ENCODE measurements around the gene ATXN1.

Gene ATXN1

DNA sequence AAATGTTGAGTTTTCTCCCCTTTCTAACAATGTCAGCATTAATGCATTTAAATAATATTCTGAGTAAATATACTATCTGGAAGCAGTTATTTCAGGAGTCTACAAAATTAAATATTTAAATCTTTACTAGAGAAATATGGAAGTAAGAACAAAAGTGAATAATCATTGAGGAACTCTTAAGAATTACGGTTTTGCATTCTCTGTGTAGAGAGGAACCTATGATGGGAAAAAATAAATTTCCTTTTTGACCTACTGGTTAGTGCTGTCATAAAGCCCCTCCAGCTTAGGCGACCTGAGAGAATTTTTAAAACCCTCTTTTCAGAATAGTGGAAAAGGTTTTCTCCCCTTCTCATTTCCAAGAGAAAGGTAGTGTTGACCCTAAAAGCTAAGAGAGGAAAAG, 64.8 kb downstream of the ATXN1 start:
- DNase-seq = no peak

DNA sequence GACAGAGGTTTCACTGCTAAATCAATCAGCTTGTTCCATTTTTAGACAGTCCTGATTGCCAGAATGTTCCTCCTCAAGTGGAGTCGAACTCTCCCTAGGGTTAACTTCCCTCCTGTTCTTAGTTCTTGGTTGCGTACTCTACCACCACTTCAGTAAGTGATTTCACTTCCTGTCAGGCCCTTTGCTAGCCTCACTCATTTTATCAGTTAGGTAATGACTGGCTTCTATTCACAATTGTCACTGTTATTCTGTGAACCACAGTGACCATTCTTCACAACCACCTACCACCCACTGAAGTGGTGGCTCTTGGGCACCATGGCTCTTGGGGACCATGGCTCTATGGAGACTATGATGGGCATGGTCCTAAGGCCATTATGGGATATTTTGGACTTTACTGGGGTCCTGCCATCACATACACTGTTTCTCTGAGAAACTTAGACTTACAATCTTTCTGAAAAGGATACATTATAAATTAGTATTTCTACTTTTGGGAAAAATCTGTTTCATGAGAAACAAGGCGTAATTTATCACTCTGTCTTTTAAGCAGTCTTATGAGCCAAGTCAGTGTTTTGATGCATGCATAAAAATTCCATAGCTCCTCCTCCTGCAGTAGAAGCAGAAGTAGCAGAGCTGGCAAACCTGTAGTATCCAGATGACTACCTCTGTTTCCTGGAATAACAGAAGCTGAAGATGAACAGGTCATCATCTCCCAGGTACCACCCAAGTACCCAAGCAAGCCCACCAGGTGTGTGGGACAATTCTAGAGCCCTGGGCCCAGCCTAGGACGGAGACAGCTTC, 66.3 kb downstream of the ATXN1 start:
- DNase-seq = no peak

DNA sequence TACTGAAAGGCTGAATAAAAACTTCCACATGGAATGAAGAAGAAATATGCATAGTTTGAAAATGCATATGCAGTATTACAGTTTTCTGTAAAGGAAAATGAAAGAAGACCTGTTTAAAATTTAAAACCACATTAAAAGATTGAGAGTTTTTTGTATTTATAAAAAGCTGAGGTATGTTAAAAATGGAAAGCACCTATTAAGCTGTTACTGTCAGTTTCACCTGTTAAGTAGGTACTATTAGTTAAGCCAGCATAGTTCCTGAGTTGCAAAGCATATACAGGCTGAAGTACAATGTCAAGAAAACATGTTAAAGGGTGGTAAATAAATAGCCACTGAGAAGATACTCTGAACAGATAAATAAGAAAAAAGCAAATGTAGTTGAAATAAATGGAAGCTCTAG, 69.9 kb downstream of the ATXN1 start:
- DNase-seq = no peak

DNA sequence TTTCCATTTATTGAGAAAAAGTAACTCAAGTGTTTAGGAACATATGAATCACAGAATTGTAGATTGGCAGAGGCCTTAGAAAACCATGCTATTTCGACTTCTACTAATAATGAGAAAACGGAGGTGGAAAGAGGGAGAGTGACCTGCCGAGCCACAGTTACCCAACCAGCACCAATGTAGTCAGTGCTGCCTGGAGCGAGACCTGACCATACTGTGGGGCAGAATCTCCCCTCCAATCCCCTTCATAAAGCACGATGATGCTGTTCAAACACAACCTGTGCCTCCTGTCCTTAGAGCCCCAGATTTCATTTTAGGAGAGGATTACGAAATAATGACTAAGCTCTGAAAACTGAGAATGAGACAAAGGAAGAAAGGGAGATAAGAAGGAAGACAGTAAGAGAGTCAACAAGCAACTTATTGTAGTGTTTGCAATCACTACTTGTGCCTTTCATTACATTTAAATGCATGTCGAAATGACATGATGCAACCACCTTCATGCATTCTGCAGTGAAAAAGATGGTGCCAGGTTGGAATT, 70.6 kb downstream of the ATXN1 start:
- peak; percentile 74 for DNase-seq

DNA sequence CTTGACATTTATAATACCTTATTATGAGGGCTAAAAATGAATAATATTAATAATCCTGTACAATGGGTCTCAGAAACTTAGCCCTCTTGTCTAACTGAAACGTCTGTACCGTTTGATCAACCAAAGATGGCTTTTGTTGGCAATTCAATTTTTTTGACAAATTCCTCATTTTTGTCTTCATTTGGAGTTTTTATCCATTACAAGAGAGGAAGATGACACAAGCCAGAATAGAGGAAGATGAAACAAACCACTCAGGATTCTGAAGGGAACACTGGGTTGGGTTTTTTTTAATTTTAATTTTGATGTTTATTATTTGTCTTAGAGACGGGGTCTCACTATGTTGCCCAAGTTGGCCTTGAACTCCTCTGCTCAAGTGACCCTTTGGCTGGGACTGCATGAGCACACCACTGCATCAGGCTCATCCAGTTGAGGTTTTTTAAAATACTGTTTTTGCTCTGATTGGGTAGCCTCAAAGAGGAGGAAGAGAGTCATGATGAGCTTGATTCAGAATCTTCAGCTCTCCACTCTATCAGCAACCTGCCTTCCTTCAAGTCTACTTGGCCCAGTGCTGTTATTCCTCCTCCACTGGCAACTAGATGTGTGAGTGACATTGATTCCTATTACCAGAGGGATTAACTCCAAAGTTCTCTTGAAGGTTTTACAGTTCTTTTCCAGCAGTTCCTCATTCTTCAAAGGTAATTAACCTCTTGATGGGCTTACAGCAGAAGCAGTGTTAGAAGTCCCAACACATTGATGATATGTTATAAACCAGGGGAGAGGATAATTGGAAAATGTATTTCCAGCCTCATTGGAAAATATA, 71.3 kb downstream of the ATXN1 start:
- no peak for DNase-seq

DNA sequence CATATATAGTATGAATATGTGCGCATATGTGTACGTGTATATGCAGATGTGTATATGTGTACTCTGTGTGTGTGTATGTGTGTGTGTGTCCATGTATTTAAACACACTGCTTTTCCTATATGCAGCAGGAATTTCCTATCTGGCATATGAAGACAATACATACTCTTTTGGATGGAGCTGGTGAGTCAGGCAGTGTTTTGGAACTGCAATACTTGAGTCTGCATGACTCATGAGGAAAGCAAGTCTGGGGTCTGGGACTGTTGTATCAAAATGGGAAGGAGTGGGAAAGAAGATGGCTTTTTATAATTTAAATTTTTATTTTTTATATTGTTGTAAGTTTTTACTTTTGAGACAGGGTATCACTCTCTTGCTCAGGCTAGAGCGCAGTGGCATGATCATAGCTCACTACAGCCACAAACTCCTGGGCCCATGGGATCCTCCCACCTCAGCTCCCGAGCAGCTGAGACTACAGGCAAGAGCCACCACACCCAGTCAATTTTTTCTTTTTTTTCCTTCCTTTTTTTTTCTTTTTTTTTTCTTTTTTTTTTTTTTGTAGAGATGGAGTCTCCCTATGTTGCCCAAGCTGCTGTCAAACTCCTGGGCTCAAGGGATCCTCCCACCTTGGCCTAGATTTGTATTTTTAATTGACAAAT, 72.2 kb downstream of the ATXN1 start:
- DNase-seq = no peak

DNA sequence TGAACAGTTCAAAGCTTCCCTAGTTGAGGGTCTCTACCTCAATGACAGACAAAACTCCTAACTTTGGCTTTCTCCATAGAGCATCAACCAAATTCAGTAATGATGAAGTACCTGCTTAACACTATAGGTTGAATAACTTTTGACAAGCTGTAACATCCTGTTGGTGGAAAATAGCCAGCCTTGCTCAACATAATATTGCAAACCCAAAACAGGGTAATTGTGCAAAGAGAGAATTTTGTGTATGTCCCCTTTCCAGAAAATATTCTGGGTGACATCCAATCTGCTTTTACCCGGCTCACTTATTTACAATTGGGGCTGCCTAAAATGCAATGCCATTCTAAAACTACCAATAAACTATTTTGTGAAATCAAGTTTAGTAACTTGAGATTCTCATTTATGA, 72.8 kb downstream of the ATXN1 start:
- no peak for DNase-seq

DNA sequence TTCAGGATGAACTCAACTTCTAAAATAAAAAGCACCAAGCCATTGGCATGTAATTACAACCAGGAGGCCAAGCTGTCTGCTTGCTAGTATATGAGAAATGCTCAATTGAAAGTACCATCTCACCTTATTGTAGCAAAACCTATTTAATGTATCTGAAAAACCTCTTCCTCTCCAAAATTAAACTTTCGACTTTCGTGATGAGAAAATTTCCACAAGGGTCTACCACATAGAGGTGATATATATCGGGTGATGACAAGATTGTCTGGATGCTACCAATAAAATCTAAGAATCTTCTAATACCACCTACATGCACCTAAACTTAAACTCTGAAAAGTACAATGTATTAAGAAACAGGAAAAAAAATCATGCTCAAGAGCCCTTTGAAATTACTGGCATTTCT, 74.2 kb downstream of the ATXN1 start:
- DNase-seq = no peak

DNA sequence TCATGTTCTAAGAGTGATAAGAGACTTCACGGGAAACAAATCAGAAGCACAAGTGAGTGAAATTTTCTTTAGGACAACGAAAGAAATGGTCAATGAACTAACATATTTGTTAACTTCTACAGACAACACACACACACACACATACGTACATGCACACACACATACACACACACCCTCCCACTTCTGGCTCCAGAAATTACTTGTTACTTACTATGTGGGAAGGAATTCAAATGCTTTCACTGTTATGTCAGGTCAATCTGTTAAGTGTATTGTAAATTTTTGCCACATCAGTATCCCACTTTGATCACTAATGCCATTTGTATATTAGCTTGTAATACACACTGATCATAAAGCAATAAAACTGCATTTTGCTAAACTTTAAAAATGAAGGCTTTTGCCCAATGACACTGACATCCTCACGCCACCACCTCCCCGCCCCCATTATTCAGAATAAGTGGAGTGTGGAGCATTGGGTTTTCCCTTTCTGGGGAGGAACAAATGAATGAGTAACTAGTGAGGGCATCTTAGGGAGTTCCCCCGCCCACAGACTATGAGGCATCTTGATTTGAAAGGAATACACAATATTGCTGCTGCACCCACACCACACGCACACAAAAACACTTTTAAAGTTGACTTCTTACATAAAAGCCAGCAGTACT, 76.2 kb downstream of the ATXN1 start:
- DNase-seq = peak; percentile 90

DNA sequence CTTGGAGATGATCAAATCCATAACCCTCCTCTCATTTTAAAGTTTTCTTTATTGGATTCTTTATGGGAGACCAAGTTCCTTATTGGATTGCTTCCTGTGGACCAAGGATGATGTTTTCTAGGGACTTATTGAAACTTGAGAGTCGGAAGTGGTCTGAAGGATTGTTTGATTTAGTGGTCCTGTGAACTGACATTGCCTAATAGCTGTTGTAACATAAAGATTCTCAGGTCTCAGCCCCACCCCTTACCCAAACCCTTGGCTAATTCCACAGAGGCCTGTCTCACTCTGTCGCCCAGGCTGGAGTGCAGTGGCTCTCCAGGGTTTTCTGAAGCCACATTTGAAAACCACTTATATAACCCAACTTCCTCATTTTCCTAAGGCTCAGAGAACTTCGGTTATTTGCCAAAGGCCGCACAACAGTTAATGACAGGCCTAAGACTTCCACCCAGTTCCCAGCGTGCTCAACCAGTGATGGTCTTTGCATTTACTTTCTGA, 77.0 kb downstream of the ATXN1 start:
- DNase-seq = no peak

DNA sequence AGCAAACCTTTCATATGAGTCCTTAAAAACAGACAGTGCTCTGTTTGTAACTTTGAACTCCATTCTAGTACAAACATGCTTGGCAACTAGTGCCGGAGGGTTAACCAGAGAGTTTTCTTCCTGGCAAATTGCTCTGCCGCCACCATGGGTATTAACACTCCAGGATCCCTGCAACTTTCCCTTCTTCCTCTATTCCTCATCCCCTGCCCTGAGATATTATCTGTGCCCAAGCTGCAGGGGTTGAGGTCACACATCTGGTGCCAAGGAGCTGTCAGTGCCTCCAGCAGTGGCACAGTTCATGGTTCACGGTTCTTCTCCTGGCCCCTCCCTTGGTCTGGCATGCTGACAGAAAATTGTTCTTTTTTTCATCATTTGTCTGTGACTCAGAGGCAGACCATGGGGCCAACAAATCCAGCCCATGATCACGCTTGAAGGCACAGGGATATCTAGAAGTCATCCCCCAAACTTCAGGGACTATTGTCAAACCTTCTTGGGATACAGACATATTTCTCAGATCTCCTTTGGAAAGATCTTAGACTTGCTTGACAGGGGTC, 77.5 kb downstream of the ATXN1 start:
- DNase-seq = no peak

DNA sequence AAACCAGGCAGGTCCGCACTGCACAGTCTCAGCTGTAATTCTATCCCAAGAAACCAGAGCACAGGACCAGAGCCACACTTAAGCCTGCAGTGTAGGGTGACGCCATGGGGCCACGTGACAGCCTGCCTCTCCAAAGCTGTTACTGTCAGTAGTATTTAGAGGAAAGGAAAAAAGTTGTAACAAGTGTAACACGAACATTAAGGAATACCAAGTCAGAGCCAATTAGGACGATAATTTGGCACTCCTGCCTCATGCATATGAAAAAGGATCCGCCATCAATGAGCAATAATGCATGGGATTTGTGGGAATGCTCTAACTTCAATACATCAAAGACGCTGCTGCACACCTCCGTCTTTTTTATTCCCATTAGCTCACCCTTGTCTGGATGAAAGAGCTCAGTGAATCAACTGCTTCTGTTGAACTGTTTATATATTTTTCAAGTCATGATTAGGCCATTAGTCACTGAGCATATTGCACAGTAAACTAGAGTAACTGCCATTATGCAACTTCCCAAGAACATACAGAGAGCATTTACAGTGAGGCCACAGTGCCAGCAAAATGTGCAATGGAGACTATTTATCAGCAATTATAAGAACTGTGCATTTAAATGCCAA, 79.9 kb downstream of the ATXN1 start:
- DNase-seq = no peak

DNA sequence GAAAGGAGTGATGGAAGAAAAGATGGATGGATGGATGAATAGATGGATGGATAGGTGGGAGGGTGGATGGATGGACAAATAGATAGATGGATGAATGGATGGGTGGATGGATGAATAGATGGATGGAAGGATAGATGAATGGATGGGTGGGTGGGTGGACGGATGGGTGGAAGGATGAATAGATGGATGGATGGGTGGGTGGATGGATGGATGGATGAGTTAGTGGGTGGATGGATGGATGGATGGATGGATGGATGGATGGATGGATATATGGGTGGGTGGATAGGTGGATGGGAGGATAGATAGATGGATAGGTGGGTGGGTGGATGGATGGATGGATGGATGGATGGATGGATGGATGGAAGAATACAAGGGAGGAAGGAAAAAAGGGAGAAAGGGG, 82.2 kb downstream of the ATXN1 start:
- DNase-seq = no peak

DNA sequence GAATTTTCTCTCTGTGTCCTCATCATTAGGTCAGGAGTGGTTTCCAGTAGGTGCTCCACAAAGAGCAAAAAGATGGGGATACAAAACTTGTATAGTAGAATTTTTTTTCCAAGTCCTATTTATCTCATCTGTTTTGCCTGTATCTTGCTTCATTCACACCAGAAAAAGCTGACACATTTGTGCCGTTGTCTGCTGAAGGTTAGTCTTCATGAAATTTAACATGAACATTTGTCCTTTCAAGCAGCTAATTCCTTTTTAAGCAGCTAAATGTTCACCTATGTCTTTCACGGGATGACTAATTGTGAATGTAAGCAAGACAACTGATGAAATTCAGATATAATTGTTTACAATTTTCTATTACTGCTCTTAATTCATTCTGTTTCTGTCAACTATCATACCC, 83.8 kb downstream of the ATXN1 start:
- no peak for DNase-seq

DNA sequence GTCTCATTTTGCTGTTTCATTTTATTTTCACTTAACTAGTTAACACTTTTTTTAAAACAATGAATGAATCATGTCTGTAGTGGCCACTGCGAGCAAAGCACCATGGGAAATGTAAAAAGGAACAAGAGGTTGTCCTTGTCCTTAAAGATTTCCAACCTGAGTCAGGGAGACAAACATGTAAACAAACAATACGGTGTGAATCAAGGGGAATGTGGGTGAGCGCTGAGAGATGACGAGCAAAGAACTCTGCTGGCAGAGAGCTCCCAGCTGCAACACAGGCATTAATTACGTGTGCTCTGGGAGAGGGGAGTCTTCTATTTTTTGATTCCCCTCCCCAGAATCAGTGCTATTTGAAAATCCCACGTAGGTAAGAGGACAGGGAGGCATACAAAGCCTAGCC, 84.3 kb downstream of the ATXN1 start:
- no peak for DNase-seq

DNA sequence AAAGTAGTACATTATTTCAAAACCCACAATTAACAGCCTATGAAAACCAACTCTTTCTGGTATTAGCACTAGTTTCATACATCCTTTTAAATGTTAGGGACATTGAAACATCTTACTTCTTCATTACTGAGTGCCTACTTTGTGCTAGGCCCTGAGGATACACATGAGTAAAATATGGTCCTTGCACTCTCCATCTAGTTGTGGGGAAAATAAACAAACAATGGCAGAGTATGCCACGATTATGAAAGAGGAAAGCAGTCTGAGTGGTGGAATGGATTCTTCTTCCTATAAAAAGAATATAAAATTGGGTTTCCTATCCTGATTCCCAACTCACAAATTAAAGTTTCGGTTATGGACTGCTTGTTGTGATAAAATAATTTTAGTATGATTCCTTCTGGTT, 84.9 kb downstream of the ATXN1 start:
- DNase-seq = no peak

DNA sequence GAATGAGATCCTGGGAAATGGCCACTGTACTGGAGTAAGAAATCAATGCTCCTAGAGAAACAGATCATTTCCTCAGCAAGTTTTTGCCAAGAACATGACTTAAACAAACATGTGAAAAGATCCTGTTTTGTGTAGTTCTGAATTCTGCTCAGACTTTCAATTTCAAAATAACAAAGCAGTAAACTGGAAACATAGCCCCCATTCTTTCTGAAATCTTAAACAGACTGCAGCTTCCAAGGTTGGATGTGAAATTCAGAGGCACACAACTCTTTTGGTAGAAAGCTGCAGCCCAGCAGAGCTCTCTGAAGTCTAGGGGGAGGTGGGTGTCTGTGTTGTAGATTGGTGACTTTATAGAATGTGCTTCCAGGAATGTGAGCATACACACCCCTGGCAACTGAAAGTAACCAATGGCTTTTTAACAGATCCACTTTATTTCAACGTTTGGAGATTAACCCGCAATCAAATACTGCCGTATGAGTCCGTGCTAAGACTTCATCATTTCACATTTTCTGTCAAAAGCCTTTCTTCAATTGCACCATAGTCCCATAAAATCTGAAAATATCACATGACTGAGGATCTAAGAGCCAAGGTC, 86.4 kb downstream of the ATXN1 start:
- no peak for DNase-seq

DNA sequence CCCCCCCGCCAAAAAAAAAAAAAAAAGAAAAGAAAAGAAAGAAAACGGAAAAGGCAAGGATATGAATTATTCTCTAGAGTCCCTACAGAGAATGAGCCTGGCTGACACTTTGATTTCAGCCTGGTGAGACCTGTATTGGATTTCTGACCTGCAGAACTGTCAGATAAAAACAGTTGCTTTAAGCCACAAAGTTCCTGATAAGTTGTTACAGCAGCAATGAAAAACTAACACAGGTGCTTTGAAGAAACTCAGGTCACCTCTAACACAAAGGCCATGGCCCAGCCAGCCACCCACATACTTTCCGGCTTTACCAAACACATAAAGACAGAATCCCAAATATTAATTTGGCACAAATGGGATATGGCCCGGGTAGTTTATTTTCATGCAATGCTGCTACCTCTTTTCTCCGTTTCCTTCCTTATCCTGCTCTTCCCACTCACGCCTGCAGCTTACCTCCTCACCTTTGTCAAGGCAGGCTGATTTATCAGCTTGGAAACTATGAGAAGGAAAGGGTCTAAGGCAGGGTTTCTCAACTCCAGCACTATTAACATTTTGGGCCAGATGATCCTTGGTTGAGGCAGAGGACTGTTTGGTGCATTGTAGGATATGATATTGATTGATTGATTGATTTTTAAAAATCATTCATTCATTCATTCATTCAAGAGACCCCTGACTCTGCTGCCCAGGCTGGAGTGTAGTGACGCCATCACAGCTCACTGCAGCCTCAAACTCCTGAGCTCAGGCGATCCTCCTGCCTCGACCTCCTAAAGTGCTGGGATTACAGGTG, 88.1 kb downstream of the ATXN1 start:
- DNase-seq = no peak

DNA sequence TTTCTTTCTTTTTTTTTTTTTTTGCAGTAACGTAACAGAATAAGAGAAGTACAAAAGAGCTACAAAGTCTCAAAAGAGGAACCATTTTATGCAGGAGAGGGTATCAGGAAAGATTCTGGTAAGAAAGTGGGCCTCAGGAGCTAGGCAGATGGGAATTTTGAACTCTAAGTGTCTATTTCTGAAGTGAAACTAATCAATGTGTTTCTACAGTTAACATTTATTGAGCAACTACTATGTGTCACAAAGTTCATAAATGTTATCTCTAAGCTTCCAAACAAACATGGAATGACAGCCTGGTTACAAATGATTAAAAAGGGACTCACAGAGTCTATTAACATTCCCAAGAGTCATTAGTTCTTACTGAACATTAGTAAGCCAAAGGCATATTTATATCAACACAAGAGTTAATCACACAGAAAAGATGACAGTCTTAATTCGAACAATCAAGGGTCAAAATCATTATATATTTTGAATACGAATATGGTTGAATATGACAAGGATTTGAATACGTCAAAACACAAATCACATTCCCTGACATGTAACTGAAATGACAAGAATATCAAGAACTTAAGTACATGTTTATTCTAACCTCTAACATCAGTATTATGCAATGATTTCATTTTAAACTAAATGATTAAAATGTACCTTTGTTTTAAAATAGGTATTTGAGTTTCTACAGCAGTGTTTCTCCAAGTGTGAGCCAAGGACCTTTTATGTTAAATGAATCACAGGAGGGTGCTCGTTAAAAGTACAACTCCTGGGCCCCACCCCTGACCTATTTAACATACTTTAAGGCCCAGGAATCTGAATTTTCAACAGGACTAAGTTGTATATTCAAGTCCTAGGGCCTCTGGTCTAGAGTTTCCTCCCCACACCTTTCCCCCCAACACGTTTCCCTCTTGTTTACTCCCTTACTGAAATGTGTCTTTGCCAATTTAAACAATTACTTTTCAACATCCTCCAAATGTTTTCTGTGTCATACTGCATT, 89.7 kb downstream of the ATXN1 start:
- no peak for DNase-seq

Data from stimulated activated CD8-positive, alpha-beta memory T cell treated with anti-CD3 and anti-CD28 coated beads, Interleukin-4, amount 100 ng/mL, for 48 hours (primary cell).